Measurements from ENCODE around the gene AFAP1. TPM values are rescaled to one million over a fixed set of nuclear protein-coding genes. Genes with fewer than 3 reads are reported as not detected.

The AFAP1 gene
- polyA plus RNA-seq, 1 experiment, result 61.7 TPM

DNA sequence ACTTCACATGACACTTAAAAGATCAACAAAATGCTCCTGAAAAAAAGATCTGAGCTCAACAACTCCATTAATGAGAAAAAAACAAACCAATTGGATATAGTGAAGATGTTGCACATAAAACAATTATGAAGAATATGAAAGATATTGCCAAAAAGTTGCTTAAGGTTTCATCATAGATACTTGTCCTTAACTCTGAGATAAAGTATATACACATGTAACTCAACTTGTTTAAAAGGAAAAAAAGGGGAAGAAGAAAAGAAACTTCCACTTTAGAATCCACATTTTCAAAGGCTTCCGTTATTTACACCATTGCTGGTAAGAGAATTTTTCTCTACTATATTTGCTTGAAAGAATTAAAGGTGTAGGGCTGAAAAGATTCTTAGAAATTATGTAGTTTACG is 2.7 kb downstream of the AFAP1 start:
- TF ChIP-seq, protein P1, sequence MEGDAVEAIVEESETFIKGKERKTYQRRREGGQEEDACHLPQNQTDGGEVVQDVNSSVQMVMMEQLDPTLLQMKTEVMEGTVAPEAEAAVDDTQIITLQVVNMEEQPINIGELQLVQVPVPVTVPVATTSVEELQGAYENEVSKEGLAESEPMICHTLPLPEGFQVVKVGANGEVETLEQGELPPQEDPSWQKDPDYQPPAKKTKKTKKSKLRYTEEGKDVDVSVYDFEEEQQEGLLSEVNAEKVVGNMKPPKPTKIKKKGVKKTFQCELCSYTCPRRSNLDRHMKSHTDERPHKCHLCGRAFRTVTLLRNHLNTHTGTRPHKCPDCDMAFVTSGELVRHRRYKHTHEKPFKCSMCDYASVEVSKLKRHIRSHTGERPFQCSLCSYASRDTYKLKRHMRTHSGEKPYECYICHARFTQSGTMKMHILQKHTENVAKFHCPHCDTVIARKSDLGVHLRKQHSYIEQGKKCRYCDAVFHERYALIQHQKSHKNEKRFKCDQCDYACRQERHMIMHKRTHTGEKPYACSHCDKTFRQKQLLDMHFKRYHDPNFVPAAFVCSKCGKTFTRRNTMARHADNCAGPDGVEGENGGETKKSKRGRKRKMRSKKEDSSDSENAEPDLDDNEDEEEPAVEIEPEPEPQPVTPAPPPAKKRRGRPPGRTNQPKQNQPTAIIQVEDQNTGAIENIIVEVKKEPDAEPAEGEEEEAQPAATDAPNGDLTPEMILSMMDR (IDR thresholded peaks at IDR 0.05; ENCODE audit: low read depth, low read length), result no peak
- H3K27ac ChIP-seq (ENCODE audit: low read depth, low read length), result no peak overlapping the region

DNA sequence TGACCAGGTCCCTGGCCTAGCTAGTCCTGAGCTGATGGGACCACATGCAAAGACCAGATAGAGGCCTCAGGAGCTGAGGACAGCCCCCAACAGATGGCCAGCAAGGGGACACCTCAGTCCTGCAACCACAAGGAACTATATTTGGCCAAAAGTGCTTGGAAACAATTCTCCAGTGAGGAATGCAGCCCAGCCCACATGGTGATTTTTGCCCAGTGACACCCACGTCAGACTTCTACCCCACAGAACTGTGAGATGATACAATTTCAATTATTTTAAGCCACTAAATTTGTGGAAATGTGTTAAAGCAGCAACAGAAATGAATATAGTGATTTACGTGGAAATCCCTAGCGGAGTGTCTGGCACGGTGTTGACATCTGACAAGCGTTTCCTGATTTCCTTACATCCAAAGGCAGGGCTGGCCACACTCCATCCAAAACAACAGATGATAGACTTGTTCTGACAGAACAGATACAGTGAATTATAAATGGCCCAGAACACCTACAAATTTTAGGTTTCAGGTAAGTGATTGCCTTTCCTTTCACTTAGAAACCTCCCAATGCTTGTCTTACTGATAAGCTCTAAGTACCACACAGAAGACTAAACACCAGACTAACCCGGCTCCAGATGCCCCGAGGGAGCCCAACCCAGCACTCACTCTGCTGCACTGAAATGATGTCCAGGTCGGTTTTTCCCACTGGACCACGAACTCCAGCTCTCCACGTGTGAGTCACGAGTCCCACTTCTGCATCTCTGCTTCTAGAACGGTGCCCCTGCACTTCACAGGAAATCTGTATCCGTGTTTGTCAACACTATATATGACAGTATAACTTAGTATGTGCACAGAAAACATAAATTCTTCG is 5.8 kb downstream of the AFAP1 start:
- ChIA-PET CTCF (interaction anchor here (1.3 kb wide), 1 partner anchor 54 kb away, joined by 3 read pairs; no protein-coding TSS in a partner anchor), POLR2A (no interaction called here)
- TF ChIP-seq, protein P1 (IDR thresholded peaks at IDR 0.05; ENCODE audit: low read depth, low read length), result no peak
- Histone ChIP-seq H3K4me3 (ENCODE audit: low read depth, low read length) (no peak overlapping the region), H3K27ac (ENCODE audit: low read depth, low read length) (no peak overlapping the region), H3K9me3 (ENCODE audit: control insufficient read depth, insufficient read depth, low read length) (peaks cover 4% of the 10 kb centered on the region), H3K27me3 (ENCODE audit: control insufficient read depth, insufficient read depth, low read length) (no peaks in the 10 kb centered on the region)
- DNase-seq (ENCODE audit: low read depth, low spot score), result no peak

More for the DNA sequence above, 2.7 kb downstream of the AFAP1 start:
- POLR2A ChIA-PET, result interaction anchor here (2.0 kb wide), 1 partner anchor 50 kb away, joined by 8 read pairs; no protein-coding TSS in a partner anchor
- H3K27me3 ChIP-seq (ENCODE audit: control insufficient read depth, insufficient read depth, low read length), result no peaks in the 10 kb centered on the region
- CTCF ChIA-PET, result interaction anchor here (0.7 to 6.6 kb wide), 3 partner anchors 90 to 134 kb away, joined by 4 to 68 read pairs (median 6); no protein-coding TSS in a partner anchor
- no peak for DNase-seq (ENCODE audit: low read depth, low spot score)
- H3K9me3 ChIP-seq (ENCODE audit: control insufficient read depth, insufficient read depth, low read length), result peaks cover 4% of the 10 kb centered on the region
- peak overlapping the region; percentile 88 for H3K4me3 ChIP-seq (ENCODE audit: low read depth, low read length)

DNA sequence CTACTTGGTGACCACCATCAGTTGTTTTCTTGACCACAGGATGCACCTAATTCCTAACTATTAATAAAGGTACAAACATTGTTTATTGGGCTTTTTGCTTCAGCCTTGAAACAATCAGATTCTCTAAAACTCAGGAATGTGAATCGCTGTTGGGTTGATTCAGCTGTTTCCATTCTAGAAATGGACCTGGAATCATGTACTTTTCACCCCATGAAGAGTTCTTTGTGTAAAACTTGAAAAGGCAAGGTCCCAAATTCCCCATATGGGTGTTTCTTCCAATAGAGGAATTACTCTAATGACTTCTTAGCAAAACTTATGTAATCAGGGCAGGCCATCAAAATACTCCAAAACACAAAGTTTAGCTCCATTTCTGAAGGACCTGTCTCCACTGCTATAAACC is 7.4 kb downstream of the AFAP1 start:
- H3K9me3 ChIP-seq (ENCODE audit: control insufficient read depth, insufficient read depth, low read length), result peaks cover 4% of the 10 kb centered on the region; the same call in 1 of the 2 replicates
- H3K27me3 ChIP-seq (ENCODE audit: control insufficient read depth, insufficient read depth, low read length), result no peaks in the 10 kb centered on the region
- POLR2A ChIA-PET, result no interaction called here
- H3K27ac ChIP-seq (ENCODE audit: low read depth, low read length), result no peak overlapping the region
- CTCF ChIA-PET, result no interaction called here
- no peak overlapping the region for H3K4me3 ChIP-seq (ENCODE audit: low read depth, low read length)
- DNase-seq (ENCODE audit: low read depth, low spot score), result no peak
- TF ChIP-seq, protein P1 (IDR thresholded peaks at IDR 0.05; ENCODE audit: low read depth, low read length), result no peak

DNA sequence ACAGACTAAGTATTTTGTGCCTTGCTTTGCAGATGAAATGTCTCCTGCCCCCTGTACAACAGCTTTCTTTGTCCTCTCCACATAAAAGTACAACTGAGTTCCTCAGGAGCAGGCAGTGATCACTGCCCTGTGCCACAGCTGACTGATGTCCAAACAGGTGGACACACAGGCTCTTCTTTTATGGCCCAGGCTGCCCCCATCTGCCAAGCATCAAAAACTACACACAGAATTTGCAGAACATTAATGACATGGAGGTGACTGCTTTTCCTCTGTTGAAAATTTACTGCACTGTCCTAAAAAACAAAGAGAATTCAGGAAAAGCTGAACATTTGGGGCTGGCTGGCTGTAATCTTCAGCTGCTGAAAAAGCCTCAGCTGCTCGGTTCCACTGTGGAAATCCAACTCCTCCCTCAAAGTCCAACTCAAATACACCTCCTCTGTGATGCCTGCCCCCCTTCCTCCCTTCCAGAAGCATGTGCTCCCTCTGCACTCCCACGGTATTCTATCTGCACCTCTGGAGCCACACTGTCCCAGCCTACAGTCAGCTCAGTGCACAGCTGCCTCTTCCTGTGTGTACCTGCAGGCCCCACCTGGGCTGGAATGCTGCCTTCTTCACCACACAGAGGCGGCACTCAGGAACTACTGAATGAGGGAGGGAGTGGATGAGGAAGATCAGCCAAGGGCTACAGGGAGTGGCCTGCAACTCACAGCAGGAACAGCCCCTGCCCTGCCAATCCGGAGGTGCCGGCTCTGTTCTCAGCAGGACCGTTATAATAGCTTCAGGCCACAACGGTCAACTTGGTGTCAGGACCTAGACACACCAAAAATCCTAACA is 10.3 kb downstream of the AFAP1 start:
- TF ChIP-seq, protein P1 (IDR thresholded peaks at IDR 0.05; ENCODE audit: low read depth, low read length), result peak; percentile 36; the same call in 1 of the 2 replicates
- H3K4me3 ChIP-seq (ENCODE audit: low read depth, low read length), result no peak overlapping the region
- ChIA-PET CTCF (interaction anchor here (1.0 to 2.9 kb wide), 5 partner anchors 52 to 135 kb away, joined by 3 to 24 read pairs (median 3); no protein-coding TSS in a partner anchor), POLR2A (interaction anchor here (1.1 to 1.5 kb wide), 4 partner anchors 10 to 37 kb away, joined by 3 to 4 read pairs (median 4); partner anchors contain the start of gene AFAP1)
- DNase-seq (ENCODE audit: low read depth, low spot score), result no peak
- peak overlapping the region; percentile 39 for H3K27ac ChIP-seq (ENCODE audit: low read depth, low read length)
- H3K9me3 ChIP-seq (ENCODE audit: control insufficient read depth, insufficient read depth, low read length), result peaks cover 4% of the 10 kb centered on the region; the same call in 1 of the 2 replicates
- no peaks in the 10 kb centered on the region for H3K27me3 ChIP-seq (ENCODE audit: control insufficient read depth, insufficient read depth, low read length)

Data from AG04450 (cell line).